OCI-LY3 (cell line): ENCODE data around the gene RIPK4.
"Not testable (repeated sequence)": the region's sequence is repeated elsewhere in the genome, so short reads cannot be mapped to it uniquely, and the experiment has no call there.

Experiments used
- H2AFZ ChIP-seq: fragments of 200-600, 300-600 bp; shearing (Covaris generic); 2 replicates; pipeline ENCODE4 v1.6.0; 2014; ENCODE audit warnings: antibody characterized with exemption, low read depth, low read length
- H3K27ac ChIP-seq: fragments of 200-600, 300-600 bp; sonication (generic); 2 replicates; pipeline ENCODE4 v1.5.1; 2014; ENCODE audit warnings: mild to moderate bottlenecking, low read length, moderate library complexity, mixed read lengths
- H3K27me3 ChIP-seq: fragments of 200-600, 300-600 bp; sonication (generic); 2 replicates; pipeline ENCODE4 v1.6.1; 2014; ENCODE audit warnings: low read depth, low read length, mixed read lengths
- H3K36me3 ChIP-seq: fragments of 200-600, 300-600 bp; sonication (generic); replicated peaks from 2 replicates; pipeline ENCODE3; 2014; ENCODE audit warnings: low read depth, low read length, mixed read lengths
- H3K4me1 ChIP-seq: fragments of 300-600, 200-600 bp; sonication (generic); 2 replicates; pipeline ENCODE4 v1.6.1; 2014; ENCODE audit warnings: low read length, mixed read lengths
- H3K4me2 ChIP-seq: fragments of 200-600, 300-600 bp; sonication (generic); 2 replicates; pipeline ENCODE4 v1.6.1; 2014; ENCODE audit warnings: low read length, mixed read lengths
- H3K4me3 ChIP-seq: fragments of 300-600, 200-600 bp; sonication (generic); 2 replicates; pipeline ENCODE4 v1.5.1; 2014; ENCODE audit warnings: antibody characterized with exemption, mild to moderate bottlenecking, low read length, moderate library complexity
- H3K79me2 ChIP-seq: fragments of 300-600, 200-600 bp; shearing (Covaris generic); 2 replicates; pipeline ENCODE4 v1.6.1; 2014; ENCODE audit warnings: mild to moderate bottlenecking, low read length, mixed read lengths
- H3K9ac ChIP-seq: fragments of 300-600, 200-600 bp; shearing (Covaris generic); 2 replicates; pipeline ENCODE4 v1.6.0; 2014; ENCODE audit warnings: mild to moderate bottlenecking, low read length, moderate library complexity
- H3K9me3 ChIP-seq: fragments of 200-600, 300-600 bp; shearing (Covaris generic); 2 replicates; pipeline ENCODE4 v1.6.1; 2014; ENCODE audit warnings: low read length, mixed read lengths; ENCODE audit not compliant: insufficient read depth
- H4K20me1 ChIP-seq: fragments of 200-600, 300-600 bp; sonication (generic); 2 replicates; pipeline ENCODE4 v1.6.1; 2016; ENCODE audit warnings: low read length, mixed read lengths; ENCODE audit not compliant: insufficient read depth
- EZH2phosphoT487 ChIP-seq: fragments of 200-600 bp; shearing (Covaris generic); IDR thresholded peaks from 2 replicates; pipeline ENCODE4 v1.6.1; 2018; ENCODE audit warnings: antibody characterized with exemption, mixed run types, low read depth
- TF ChIP-seq, protein P1 (sequence below): fragments of 200-600, 300-600 bp; sonication (generic); IDR thresholded peaks from 2 replicates; pipeline ENCODE4 v1.5.1; 2014; ENCODE audit warnings: antibody characterized with exemption, low read length, low read depth

RIPK4 gene

DNA sequence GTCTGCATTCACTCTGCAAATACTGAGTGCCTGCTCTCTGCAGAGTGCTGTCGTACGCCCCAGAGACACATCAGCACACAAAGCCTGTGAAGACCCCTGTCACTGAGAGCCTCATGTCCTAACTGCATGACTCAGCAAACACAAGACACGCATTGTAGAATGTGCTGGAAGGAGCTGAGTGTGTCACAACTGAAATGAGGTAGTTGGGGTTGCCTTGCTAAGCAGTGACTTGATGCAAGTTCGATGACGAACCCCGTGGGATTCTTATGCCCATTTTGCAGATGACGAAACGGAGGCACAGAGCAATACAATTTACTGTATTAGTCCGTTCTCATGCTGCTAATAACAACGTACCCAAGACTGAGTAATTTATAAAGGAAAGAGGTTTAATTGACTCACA is 65.1 kb downstream of the RIPK4 start:
- no peak overlapping the region for H3K4me2 ChIP-seq
- H3K4me1 ChIP-seq, result no peaks in the 10 kb centered on the region
- no peaks in the 10 kb centered on the region for H3K9me3 ChIP-seq
- no peak overlapping the region for H3K9ac ChIP-seq
- no peaks in the 10 kb centered on the region for H3K36me3 ChIP-seq
- H3K79me2 ChIP-seq, result no peaks in the 10 kb centered on the region
- no peak overlapping the region for H2AFZ ChIP-seq
- TF ChIP-seq, protein P1, sequence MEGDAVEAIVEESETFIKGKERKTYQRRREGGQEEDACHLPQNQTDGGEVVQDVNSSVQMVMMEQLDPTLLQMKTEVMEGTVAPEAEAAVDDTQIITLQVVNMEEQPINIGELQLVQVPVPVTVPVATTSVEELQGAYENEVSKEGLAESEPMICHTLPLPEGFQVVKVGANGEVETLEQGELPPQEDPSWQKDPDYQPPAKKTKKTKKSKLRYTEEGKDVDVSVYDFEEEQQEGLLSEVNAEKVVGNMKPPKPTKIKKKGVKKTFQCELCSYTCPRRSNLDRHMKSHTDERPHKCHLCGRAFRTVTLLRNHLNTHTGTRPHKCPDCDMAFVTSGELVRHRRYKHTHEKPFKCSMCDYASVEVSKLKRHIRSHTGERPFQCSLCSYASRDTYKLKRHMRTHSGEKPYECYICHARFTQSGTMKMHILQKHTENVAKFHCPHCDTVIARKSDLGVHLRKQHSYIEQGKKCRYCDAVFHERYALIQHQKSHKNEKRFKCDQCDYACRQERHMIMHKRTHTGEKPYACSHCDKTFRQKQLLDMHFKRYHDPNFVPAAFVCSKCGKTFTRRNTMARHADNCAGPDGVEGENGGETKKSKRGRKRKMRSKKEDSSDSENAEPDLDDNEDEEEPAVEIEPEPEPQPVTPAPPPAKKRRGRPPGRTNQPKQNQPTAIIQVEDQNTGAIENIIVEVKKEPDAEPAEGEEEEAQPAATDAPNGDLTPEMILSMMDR, result no peak
- TF ChIP-seq EZH2phosphoT487, result no peak
- H4K20me1 ChIP-seq, result no peaks in the 10 kb centered on the region
- no peak overlapping the region for H3K4me3 ChIP-seq
- H3K27me3 ChIP-seq, result no peaks in the 10 kb centered on the region; the same call in 1 of the 2 replicates
- no peak overlapping the region for H3K27ac ChIP-seq

DNA sequence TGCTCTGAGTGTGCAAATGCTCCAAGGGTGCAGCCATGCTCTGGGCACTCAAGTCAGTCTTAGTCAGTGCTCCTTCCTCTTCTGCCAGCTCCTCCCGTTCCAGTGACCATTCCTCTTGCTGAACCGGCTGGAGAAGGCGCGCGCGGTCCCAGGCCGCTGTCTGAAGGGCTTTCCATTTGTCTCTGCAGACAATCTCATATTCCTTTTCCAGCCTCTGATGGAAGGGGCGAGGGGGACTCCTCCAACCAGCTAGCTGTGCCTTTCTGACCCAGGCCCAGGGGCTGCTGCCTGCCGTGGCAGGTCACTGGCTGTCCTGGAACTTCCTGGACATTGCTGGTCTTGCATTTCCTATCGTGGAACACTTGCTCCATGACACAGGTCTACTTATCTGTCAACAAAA is 67.5 kb downstream of the RIPK4 start:
- no peaks in the 10 kb centered on the region for H3K27me3 ChIP-seq
- H3K4me3 ChIP-seq, result no peak overlapping the region

DNA sequence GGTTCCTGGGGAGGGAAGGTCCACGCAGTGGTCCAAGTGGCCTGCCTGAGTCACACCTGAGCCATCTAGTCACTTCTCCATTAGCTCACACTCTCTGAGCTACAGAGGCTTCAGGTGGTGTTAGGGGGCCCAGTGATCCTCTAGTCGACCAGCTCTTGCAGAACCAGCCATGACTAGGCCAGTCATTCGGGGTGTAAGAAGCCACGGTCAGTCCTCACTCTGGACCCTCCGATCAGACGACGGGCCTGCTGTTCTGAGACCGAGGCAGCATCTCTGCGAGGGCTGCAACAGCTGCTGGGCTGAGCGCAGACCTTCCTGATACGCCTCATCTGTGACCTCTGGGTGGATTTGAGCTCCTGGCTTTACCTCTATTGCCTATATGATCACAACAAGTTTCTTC is 68.8 kb downstream of the RIPK4 start:
- Histone ChIP-seq H3K27ac (no peak overlapping the region), H3K36me3 (no peaks in the 10 kb centered on the region), H3K9me3 (no peaks in the 10 kb centered on the region), H3K27me3 (no peaks in the 10 kb centered on the region), H3K4me2 (no peak overlapping the region), H3K4me3 (no peak overlapping the region), H2AFZ (no peak overlapping the region), H3K4me1 (no peaks in the 10 kb centered on the region), H4K20me1 (no peaks in the 10 kb centered on the region), H3K79me2 (no peaks in the 10 kb centered on the region), H3K9ac (no peak overlapping the region)
- TF ChIP-seq, protein P1, result no peak

More for the DNA sequence above, 67.5 kb downstream of the RIPK4 start:
- no peaks in the 10 kb centered on the region for H3K79me2 ChIP-seq
- no peaks in the 10 kb centered on the region for H3K4me1 ChIP-seq
- H3K27ac ChIP-seq, result no peak overlapping the region
- H3K9ac ChIP-seq, result no peak overlapping the region
- no peak overlapping the region for H3K4me2 ChIP-seq
- no peaks in the 10 kb centered on the region for H3K36me3 ChIP-seq
- H3K9me3 ChIP-seq, result no peaks in the 10 kb centered on the region
- H2AFZ ChIP-seq, result no peak overlapping the region
- no peaks in the 10 kb centered on the region for H4K20me1 ChIP-seq
- TF ChIP-seq, protein P1, result no peak

- Histone ChIP-seq H3K36me3 (no peaks in the 10 kb centered on the region), H3K79me2 (no peaks in the 10 kb centered on the region), H3K9ac (no peak overlapping the region), H4K20me1 (no peaks in the 10 kb centered on the region), H3K4me1 (no peaks in the 10 kb centered on the region), H3K9me3 (no peaks in the 10 kb centered on the region), H3K4me3 (no peak overlapping the region), H3K4me2 (no peak overlapping the region), H3K27me3 (peaks cover 11% of the 10 kb centered on the region; the same call in 1 of the 2 replicates), H3K27ac (no peak overlapping the region), H2AFZ (no peak overlapping the region)
- TF ChIP-seq, protein P1, result no peak
- TF ChIP-seq EZH2phosphoT487, result no peak
Observed at GRCh38 chr21:41695513-41695912, 71.3 kb downstream of the RIPK4 start.

- not testable (repeated sequence) for H3K4me2 ChIP-seq, H2AFZ ChIP-seq, H3K9ac ChIP-seq, H3K36me3 ChIP-seq, H3K9me3 ChIP-seq, H3K27ac ChIP-seq, H4K20me1 ChIP-seq, H3K4me3 ChIP-seq, H3K4me1 ChIP-seq, H3K79me2 ChIP-seq
- H3K27me3 ChIP-seq, result peaks cover 15% of the 10 kb centered on the region; the same call in 1 of the 2 replicates
Observed at GRCh38 chr21:41694042-41694441, 72.8 kb downstream of the RIPK4 start.
